Thoracic aorta (tissue), 2 donors: ENCODE results near the gene NFASC. TPM values are rescaled to one million over a fixed set of nuclear protein-coding genes. Genes with fewer than 3 reads are reported as not detected.
A peak's percentile ranks its signal among the peaks of the same experiment; 100 is the strongest.

ENCODE experiments used
- ATAC-seq: fragments of 150-250 bp; one replicate; pipeline ENCODE4 v1.8.0; 2017; ENCODE audit warnings: low read depth; ENCODE audit not compliant: insufficient number of reproducible peaks, low FRiP score
- DNase-seq: peaks from one replicate; pipeline ENCODE4 v3.0.0-alpha.2; 2020; ENCODE audit warnings: low spot score
- H3K27ac ChIP-seq, 2 donors: fragments of 200-600 bp; sonication (generic); 1 replicate in 1 of 2; 2 replicates in 1 of 2; pipeline ENCODE4 v1.5.1; 2016; ENCODE audit warnings: mild to moderate bottlenecking in 2 of 2, moderate library complexity in 2 of 2
- H3K27me3 ChIP-seq: fragments of 200-600 bp; sonication (generic); replicated peaks from 2 replicates; pipeline ENCODE4 v1.6.0; 2016; ENCODE audit warnings: mild to moderate bottlenecking; ENCODE audit not compliant: insufficient read depth
- H3K36me3 ChIP-seq: fragments of 200-600 bp; sonication (generic); one replicate; pipeline ENCODE4 v1.5.1; 2016
- H3K4me1 ChIP-seq, 2 donors: fragments of 200-600 bp; sonication (generic); 1 replicate in 1 of 2; 2 replicates in 1 of 2; pipeline versions ENCODE4 v1.5.1 to v1.6.0; 2016; ENCODE audit warnings: low read depth in 2 of 2, mild to moderate bottlenecking in 1 of 2; ENCODE audit not compliant: control insufficient read depth in 1 of 2
- H3K4me3 ChIP-seq: fragments of 200-600 bp; sonication (generic); 2 replicates; pipeline ENCODE4 v1.5.1; 2016; ENCODE audit warnings: mild to moderate bottlenecking
- H3K9me3 ChIP-seq: fragments of 200-600 bp; sonication (generic); 2 replicates; pipeline ENCODE4 v1.5.1; 2016
- total RNA-seq, 2 donors: library from RNA; depleted of rRNA; stranded (reverse); fragments of >200 nt; gene quantifications; one replicate each; pipeline versions ENCODE4 v1.1.0 to v1.2.3, GENCODE V29; 2016
- TF ChIP-seq, protein P1 (sequence below): fragments of 200-600 bp; sonication (generic); IDR thresholded peaks from one replicate; pipeline ENCODE4 v1.5.1; 2019; ENCODE audit warnings: antibody characterized with exemption

The NFASC gene
- total RNA-seq, 2 donors from 2014 or later: 26.2 to 29.5 TPM

GRCh38 chr1:204987689-204988088 lies 117.0 kb downstream of the NFASC start:
- Histone ChIP-seq H3K36me3 (no peaks in the 10 kb centered on the region), H3K27me3 (no peaks in the 10 kb centered on the region), H3K4me3 (no peak overlapping the region), H3K27ac (no peak overlapping the region), H3K4me1 (no peaks in the 10 kb centered on the region), H3K9me3 (no peaks in the 10 kb centered on the region)
- ATAC-seq (no peak), DNase-seq (no peak)
- TF ChIP-seq, protein P1, sequence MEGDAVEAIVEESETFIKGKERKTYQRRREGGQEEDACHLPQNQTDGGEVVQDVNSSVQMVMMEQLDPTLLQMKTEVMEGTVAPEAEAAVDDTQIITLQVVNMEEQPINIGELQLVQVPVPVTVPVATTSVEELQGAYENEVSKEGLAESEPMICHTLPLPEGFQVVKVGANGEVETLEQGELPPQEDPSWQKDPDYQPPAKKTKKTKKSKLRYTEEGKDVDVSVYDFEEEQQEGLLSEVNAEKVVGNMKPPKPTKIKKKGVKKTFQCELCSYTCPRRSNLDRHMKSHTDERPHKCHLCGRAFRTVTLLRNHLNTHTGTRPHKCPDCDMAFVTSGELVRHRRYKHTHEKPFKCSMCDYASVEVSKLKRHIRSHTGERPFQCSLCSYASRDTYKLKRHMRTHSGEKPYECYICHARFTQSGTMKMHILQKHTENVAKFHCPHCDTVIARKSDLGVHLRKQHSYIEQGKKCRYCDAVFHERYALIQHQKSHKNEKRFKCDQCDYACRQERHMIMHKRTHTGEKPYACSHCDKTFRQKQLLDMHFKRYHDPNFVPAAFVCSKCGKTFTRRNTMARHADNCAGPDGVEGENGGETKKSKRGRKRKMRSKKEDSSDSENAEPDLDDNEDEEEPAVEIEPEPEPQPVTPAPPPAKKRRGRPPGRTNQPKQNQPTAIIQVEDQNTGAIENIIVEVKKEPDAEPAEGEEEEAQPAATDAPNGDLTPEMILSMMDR: no peak

- TF ChIP-seq, protein P1: no peak
- H3K36me3 ChIP-seq: no peaks in the 10 kb centered on the region
- no peak for DNase-seq
- no peaks in the 10 kb centered on the region for H3K4me1 ChIP-seq
- no peak overlapping the region for H3K4me3 ChIP-seq
- ATAC-seq: no peak
- H3K27me3 ChIP-seq: no peaks in the 10 kb centered on the region
- no peak overlapping the region for H3K27ac ChIP-seq
- no peaks in the 10 kb centered on the region for H3K9me3 ChIP-seq
Observed at GRCh38 chr1:204988196-204988595, 117.5 kb downstream of the NFASC start.

DNA sequence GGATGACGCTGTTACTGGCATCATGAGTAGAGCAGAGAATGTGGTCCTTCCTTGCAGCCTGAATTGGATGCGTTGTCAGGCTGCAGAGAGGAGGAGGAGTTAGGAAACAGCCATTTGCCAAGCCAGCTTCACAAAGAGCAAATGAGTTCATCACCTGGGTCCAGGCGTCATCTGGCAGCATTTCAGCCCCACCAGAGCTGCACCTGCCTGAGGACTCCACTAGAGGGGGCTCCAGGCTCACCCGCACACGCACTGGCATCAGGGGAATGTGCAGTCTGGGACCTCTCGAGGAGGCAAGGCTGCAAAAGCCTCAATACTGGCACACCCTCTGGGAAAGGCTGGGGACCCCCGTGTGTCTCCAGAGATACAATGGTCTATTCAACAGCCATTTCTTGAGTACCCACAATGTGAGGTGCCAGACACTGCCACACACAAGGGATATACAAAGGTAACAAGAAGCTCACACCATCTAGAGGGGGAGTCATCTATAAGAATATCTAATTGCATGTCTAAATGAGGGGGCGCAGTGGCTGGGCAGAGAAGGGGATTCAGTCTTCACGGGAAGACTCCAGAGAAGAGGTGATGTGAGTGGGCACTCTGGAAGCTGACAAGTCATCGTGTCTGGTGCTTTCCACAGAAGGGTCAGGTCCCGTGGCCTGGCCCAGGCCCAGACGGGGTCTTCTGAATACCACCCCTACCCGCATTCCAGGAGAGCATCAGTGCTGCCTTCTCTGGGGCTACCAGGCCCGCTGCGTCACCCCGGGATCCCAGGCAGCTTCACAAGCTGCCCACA lies 118.8 kb downstream of the NFASC start:
- Histone ChIP-seq H3K36me3 (no peaks in the 10 kb centered on the region), H3K9me3 (no peaks in the 10 kb centered on the region), H3K4me1 (no peaks in the 10 kb centered on the region), H3K4me3 (no peak overlapping the region), H3K27me3 (no peaks in the 10 kb centered on the region), H3K27ac (no peak overlapping the region)
- no peak for ATAC-seq
- TF ChIP-seq, protein P1: peak; percentile 62
- no peak for DNase-seq

GRCh38 chr1:204990059-204990664 lies 119.5 kb downstream of the NFASC start:
- H3K27ac ChIP-seq: no peak overlapping the region
- H3K36me3 ChIP-seq: no peaks in the 10 kb centered on the region
- no peaks in the 10 kb centered on the region for H3K9me3 ChIP-seq
- TF ChIP-seq, protein P1: no peak
- no peaks in the 10 kb centered on the region for H3K27me3 ChIP-seq
- no peak overlapping the region for H3K4me3 ChIP-seq
- no peak for DNase-seq
- ATAC-seq: no peak
- H3K4me1 ChIP-seq: no peaks in the 10 kb centered on the region

- ATAC-seq: no peak
- TF ChIP-seq, protein P1: no peak
- Histone ChIP-seq H3K27me3 (no peaks in the 10 kb centered on the region), H3K27ac (no peak overlapping the region), H3K36me3 (no peaks in the 10 kb centered on the region), H3K4me1 (no peaks in the 10 kb centered on the region), H3K9me3 (no peaks in the 10 kb centered on the region), H3K4me3 (no peak overlapping the region)
- no peak for DNase-seq
Observed at GRCh38 chr1:204990721-204991341, 120.2 kb downstream of the NFASC start.
